MM.1S (cell line): Measurements from ENCODE around the gene CARMIL1.

Experiments used
- DNase-seq: peaks from one replicate; pipeline ENCODE4 v3.0.0-alpha.2; 2015
- H2AFZ ChIP-seq: fragments of 300-600 bp; sonication (generic); 2 replicates; pipeline ENCODE4 v1.6.0; 2016; ENCODE audit warnings: antibody characterized with exemption, low read length
- H3F3A ChIP-seq: fragments of 300-600 bp; sonication (generic); 2 replicates; pipeline ENCODE4 v1.6.1; 2016; ENCODE audit warnings: mild to moderate bottlenecking, antibody characterized with exemption, low read length, moderate library complexity, mixed read lengths; ENCODE audit not compliant: insufficient read depth
- H3K27ac ChIP-seq: fragments of 300-600 bp; sonication (generic); 2 replicates; pipeline ENCODE4 v1.5.1; 2016; ENCODE audit warnings: mild to moderate bottlenecking, low read length
- H3K27me3 ChIP-seq: fragments of 300-600 bp; sonication (generic); replicated peaks from 2 replicates; pipeline ENCODE4 v1.6.0; 2016; ENCODE audit warnings: low read length; ENCODE audit not compliant: insufficient read depth
- H3K36me3 ChIP-seq: fragments of 300-600 bp; sonication (generic); replicated peaks from 2 replicates; pipeline ENCODE4 v1.6.1; 2016; ENCODE audit warnings: mild to moderate bottlenecking, low read length, mixed read lengths; ENCODE audit not compliant: insufficient read depth
- H3K4me1 ChIP-seq: fragments of 300-600 bp; sonication (generic); 2 replicates; pipeline ENCODE4 v1.6.1; 2016; ENCODE audit warnings: low read length, mixed read lengths
- H3K4me2 ChIP-seq: fragments of 300-600 bp; sonication (generic); 2 replicates; pipeline ENCODE4 v1.6.0; 2016; ENCODE audit warnings: low read depth, low read length
- H3K4me3 ChIP-seq: fragments of 300-600 bp; sonication (generic); 2 replicates; pipeline ENCODE4 v1.5.1; 2016; ENCODE audit warnings: low read length, mixed read lengths
- H3K79me2 ChIP-seq: fragments of 300-600 bp; sonication (generic); 2 replicates; pipeline ENCODE4 v1.6.1; 2016; ENCODE audit warnings: mixed run types, low read length, mixed read lengths
- H3K9ac ChIP-seq: fragments of 300-600 bp; sonication (generic); 2 replicates; pipeline ENCODE4 v1.6.1; 2016; ENCODE audit warnings: low read length, mixed read lengths
- H3K9me2 ChIP-seq: fragments of 300-600 bp; sonication (generic); replicated peaks from 2 replicates; pipeline ENCODE4 v1.6.1; 2016; ENCODE audit warnings: mild to moderate bottlenecking, low read length, mixed read lengths; ENCODE audit not compliant: insufficient read depth
- H3K9me3 ChIP-seq: fragments of 300-600 bp; sonication (generic); replicated peaks from 2 replicates; pipeline ENCODE4 v1.6.1; 2016; ENCODE audit warnings: mild to moderate bottlenecking, low read length, mixed read lengths; ENCODE audit not compliant: insufficient read depth
- H4K20me1 ChIP-seq: fragments of 300-600 bp; sonication (generic); 2 replicates; pipeline ENCODE4 v1.6.1; 2016; ENCODE audit warnings: mild to moderate bottlenecking, low read length, moderate library complexity, mixed read lengths; ENCODE audit not compliant: insufficient read depth
- EZH2 ChIP-seq: fragments of 300-600 bp; sonication (generic); optimal IDR thresholded peaks from 2 replicates; pipeline ENCODE3; 2017; ENCODE audit warnings: low read depth, mild to moderate bottlenecking, antibody characterized with exemption, low read length, mixed read lengths
- EZH2phosphoT487 ChIP-seq: fragments of 300-600 bp; sonication (generic); IDR thresholded peaks from 2 replicates; pipeline ENCODE4 v1.6.1; 2018; ENCODE audit warnings: antibody characterized with exemption, low read length
- TF ChIP-seq, protein P1 (sequence below): fragments of 300-600 bp; sonication (generic); IDR thresholded peaks from 2 replicates; pipeline ENCODE4 v1.5.1; 2016; ENCODE audit warnings: antibody characterized with exemption, low read length, mixed read lengths

CARMIL1 gene

DNA sequence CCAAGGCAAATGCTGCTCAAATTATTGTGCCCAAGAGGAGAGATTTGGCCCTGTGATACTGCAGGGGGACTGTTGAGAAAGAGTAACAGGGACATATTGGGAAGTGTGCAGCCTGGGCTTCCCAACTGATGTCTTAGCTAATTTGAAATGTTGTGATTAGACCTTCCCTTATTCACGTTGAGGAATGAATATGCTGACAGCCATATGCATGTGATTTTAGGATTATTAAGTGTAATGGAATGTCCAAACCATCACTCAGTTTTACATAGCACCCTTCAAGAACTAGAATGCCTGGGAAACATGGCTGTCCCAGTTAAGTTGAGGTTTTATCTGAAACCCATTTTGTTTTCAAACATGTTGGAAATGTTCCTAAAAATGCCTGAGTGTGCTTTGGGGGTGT lies 81.4 kb downstream of the CARMIL1 start:
- peaks cover 98% of the 10 kb centered on the region for H3K79me2 ChIP-seq
- no peak overlapping the region for H3K9ac ChIP-seq
- H2AFZ ChIP-seq: no peak overlapping the region
- no peak overlapping the region for H3K27ac ChIP-seq
- H3K4me2 ChIP-seq: no peak overlapping the region
- DNase-seq: no peak
- no peaks in the 10 kb centered on the region for H3K9me2 ChIP-seq
- H3K4me3 ChIP-seq: no peak overlapping the region
- peaks cover 19% of the 10 kb centered on the region for H3K4me1 ChIP-seq
- no peaks in the 10 kb centered on the region for H3F3A ChIP-seq
- no peaks in the 10 kb centered on the region for H3K9me3 ChIP-seq
- no peak for TF ChIP-seq EZH2
- no peak for TF ChIP-seq EZH2phosphoT487
- TF ChIP-seq, protein P1, sequence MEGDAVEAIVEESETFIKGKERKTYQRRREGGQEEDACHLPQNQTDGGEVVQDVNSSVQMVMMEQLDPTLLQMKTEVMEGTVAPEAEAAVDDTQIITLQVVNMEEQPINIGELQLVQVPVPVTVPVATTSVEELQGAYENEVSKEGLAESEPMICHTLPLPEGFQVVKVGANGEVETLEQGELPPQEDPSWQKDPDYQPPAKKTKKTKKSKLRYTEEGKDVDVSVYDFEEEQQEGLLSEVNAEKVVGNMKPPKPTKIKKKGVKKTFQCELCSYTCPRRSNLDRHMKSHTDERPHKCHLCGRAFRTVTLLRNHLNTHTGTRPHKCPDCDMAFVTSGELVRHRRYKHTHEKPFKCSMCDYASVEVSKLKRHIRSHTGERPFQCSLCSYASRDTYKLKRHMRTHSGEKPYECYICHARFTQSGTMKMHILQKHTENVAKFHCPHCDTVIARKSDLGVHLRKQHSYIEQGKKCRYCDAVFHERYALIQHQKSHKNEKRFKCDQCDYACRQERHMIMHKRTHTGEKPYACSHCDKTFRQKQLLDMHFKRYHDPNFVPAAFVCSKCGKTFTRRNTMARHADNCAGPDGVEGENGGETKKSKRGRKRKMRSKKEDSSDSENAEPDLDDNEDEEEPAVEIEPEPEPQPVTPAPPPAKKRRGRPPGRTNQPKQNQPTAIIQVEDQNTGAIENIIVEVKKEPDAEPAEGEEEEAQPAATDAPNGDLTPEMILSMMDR: no peak
- no peaks in the 10 kb centered on the region for H3K36me3 ChIP-seq
- H4K20me1 ChIP-seq: no peaks in the 10 kb centered on the region
- H3K27me3 ChIP-seq: no peaks in the 10 kb centered on the region

DNA sequence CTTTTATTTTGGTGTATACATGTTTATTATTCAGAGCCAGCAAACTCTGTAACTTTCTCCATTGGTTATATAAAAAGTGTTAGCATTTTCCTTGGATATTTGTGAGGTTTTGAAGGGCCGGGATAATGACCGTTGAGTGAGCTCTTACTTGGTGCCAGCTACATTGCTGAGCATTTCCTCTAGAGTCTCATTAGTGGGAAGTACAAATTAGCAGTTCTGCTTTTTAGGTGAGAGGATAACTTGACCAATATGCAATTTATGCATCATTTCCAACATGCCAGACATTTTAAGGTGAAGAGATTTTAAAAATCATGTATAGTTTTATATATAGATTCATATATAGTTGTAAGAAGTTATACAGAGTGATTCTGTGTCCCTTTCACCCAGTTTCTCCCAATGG lies 84.3 kb downstream of the CARMIL1 start:
- no peak overlapping the region for H3K4me2 ChIP-seq
- no peaks in the 10 kb centered on the region for H3K9me2 ChIP-seq
- no peak overlapping the region for H3K4me3 ChIP-seq
- H3K27ac ChIP-seq: no peak overlapping the region
- peaks cover 43% of the 10 kb centered on the region for H3K4me1 ChIP-seq
- no peaks in the 10 kb centered on the region for H3K9me3 ChIP-seq
- no peaks in the 10 kb centered on the region for H3K27me3 ChIP-seq
- H3K79me2 ChIP-seq: peaks cover 100% of the 10 kb centered on the region
- TF ChIP-seq EZH2 (no peak), EZH2phosphoT487 (no peak)
- TF ChIP-seq, protein P1: no peak
- no peaks in the 10 kb centered on the region for H4K20me1 ChIP-seq
- H2AFZ ChIP-seq: no peak overlapping the region
- DNase-seq: no peak
- H3K9ac ChIP-seq: no peak overlapping the region
- H3K36me3 ChIP-seq: no peaks in the 10 kb centered on the region
- H3F3A ChIP-seq: peaks cover 19% of the 10 kb centered on the region

DNA sequence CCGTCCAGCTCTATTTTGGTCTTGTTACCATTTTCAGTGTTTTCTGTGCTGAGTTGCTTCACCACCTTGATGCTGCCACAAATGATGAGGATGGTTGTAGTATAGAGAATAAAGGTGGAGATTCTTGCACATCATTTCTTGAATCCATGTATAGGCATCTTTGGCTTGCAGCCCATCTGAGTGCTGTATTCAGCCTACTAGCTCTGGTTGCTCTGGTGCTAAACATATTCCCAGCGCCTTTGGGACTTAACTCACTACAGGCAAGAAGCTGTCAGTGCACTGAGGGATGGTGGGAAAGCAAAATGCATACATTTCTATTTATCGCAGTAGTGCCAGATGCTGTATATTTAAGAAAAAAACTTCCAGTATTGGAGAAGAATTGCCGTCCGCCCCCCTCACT lies 86.0 kb downstream of the CARMIL1 start:
- H3K9ac ChIP-seq: no peak overlapping the region
- H3K36me3 ChIP-seq: no peaks in the 10 kb centered on the region
- no peak for DNase-seq
- peaks cover 42% of the 10 kb centered on the region for H3K4me1 ChIP-seq
- no peaks in the 10 kb centered on the region for H3K9me2 ChIP-seq
- TF ChIP-seq EZH2: no peak
- no peak for TF ChIP-seq EZH2phosphoT487
- TF ChIP-seq, protein P1: no peak
- peaks cover 36% of the 10 kb centered on the region for H3F3A ChIP-seq
- H3K9me3 ChIP-seq: no peaks in the 10 kb centered on the region
- no peak overlapping the region for H2AFZ ChIP-seq
- peaks cover 100% of the 10 kb centered on the region for H3K79me2 ChIP-seq
- H3K4me2 ChIP-seq: no peak overlapping the region
- no peak overlapping the region for H3K27ac ChIP-seq
- no peak overlapping the region for H3K4me3 ChIP-seq
- H4K20me1 ChIP-seq: no peaks in the 10 kb centered on the region
- no peaks in the 10 kb centered on the region for H3K27me3 ChIP-seq
